Left forelimb (tissue), 1 donor: Measurements from ENCODE around the gene FAAP20.

Experiments
- DNase-seq: peaks from one replicate; pipeline ENCODE4 v3.0.0-alpha.2; 2018; ENCODE audit warnings: low spot score

Gene FAAP20

GRCh38 chr1:2194319-2194897 is at the start of gene FAAP20:
Gene FAAP20, minus strand, starts transcription at chr1:2194772. Its CDS starts 23 bp downstream, at chr1:2194749.
- peak; percentile 96 for DNase-seq

DNA sequence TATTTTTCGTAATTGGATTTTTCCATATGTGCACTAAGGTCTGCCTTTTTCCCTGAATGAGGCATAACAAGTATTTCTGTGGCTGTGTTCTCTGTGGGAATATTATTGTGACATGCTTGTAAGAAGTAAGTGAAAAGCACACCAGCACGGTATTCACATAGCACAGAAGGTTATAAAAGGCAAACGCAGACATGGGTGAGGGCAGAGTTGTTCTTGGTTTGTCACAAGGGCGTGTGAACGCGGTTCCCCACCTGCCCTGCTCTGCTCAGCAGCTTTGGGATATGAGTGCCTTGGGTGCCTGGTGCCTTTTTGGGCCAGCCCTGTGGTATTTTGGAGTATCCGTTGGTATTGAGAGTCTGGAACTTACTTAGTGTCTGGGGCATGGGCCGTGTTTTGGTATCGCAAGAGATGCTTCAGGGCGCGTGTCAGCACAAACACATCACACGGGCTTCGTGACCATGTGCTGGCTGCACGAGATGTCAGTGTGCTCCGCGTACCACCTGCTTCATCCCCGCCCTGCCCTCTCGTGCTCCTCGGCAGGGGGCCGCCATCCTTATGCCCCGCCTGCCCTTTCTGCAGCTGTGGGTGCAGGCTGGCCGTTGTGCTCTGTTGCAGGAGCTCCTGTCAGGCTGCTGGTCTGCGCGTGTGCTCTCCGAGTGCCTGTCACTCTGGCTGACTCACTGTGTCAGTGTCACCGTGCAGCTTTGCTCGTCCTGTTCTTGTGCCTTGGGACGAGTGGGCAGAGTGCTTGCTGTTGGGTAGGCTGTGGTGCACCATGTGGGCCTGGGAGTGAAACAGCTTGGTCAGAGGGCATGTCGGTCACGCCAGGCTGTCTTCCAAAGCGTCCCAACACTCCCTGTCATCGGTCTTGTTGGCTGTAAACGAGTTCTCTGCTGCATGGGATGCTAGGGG is 48.5 kb upstream of the FAAP20 start:
- DNase-seq, result no peak

GRCh38 chr1:2241820-2242219 is 47.2 kb upstream of the FAAP20 start:
- no peak for DNase-seq

DNA sequence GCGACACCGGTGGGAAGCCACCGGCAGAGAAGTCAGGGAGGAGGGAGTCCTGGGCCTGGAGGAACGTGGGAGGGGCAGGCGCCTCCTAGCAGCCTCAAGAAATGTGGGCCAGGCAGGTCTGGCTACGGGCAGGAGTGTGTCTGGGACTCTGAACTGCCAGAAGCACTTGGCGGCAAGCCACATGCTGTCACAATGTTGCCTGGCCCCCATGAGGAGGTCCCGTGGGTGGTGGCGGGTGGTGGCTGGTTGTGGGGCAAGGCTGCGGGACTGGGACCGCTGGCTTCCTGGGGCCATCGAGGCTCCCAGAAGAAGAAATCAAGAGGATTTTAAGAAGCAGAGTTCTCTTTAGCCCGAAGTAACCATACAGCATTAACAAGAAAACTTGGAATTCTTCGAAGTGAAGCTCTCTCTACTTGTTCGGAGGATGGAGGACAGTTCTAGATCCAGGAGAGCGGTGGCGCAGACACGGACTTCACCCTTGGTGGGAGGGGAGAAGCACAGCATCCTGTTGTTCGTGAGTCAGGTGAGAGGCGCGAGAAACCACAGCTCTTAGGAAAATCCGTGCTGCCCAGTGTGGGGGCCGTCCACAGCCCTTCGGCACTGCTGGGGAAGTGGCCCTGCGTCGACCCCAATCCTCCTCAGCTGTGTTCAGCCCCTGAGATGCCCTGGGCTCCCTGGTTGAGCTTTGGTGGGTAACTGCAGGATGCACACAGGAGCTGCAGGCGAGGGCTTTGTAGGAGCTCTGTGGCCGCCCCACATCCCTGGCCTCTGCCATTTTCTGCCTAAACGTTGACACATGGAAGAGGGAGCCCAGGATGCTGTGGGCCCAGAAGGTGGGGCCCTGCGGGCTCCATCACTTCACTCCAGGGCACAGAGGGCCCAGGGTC is 45.9 kb upstream of the FAAP20 start:
- DNase-seq, result peak; percentile 61

DNA sequence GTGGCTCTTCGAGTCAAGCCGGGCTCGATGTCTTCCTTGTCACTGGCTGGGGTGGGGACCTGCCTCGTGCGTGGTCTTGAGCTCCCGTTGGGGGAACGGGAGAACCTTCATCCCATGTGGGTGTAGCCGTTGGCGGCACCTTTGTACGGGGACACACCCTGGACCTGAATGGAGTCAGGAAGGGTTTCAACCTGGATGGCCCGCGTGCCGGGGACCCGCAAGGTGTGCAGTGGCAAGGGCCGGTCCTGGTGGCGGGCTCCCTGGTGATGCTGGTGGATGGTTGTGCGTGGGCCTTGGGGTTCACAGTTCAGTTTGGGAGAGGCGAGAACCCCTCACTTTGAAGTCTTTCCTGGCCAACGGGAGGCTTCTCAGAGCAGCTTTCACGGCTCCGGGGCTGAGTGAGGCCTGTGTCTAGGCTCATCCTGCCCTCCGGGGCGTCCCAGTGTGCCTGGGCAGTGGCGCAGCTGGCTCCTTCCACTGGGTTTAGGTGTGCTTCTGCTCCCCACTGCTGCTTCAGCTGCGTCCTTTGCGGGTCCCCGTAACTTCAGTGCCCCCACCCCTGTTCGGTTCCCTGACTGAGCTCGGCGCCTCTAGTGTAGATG is 44.9 kb upstream of the FAAP20 start:
- DNase-seq, result no peak

DNA sequence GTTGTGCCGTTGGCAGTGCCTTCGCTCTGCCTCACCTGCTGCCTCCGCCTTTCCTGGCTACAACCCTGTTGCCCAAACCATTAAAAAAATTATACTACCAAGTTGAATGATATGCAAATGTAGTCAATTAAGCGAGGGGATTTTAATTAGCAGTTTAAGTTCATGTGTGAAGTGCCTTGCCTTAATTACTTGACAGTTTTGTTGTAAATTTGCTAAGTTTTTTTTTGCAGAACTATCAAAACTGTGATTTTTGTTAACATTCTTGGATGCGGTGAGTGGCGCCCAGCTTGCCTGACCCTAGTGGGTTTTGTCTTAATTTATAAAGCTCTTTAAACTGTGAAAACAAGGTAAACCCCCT is 44.4 kb upstream of the FAAP20 start:
- no peak for DNase-seq

DNA sequence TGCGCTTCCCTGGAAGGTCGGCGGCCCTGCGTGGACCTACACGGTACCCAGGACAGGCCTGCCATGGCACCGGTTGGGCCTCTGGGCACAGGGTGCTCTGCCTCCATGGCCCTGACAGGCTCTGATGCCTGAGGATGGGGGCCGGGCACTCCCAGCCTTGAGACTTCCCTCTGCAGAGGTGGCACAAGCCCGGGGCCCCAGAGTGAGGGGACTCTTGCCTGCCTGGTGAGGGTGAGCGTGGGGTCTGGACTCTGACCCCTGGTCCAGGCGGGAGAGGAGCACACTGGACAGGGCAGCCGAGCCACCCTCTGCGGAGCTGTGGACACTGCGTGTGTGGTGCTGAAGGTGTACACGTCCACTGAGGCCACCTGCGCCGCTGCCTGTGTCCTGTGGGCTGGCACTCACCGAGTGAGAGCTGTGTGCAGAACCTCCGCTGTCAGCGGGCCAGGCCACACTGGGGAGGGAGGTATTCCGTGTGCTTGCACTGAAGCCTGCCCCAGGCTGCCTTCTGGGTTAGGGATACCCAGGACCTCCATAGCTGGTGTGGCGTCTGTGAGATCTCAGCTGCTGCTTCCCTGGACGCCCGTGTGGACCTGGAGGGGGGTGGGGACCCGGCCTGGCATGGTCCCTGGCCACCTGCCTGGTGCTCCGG is 43.9 kb upstream of the FAAP20 start:
- no peak for DNase-seq

- DNase-seq, result no peak
These were observed 43.2 kb upstream of the FAAP20 start for GRCh38 chr1:2237773-2238172.

GRCh38 chr1:2236695-2237677 is 42.4 kb upstream of the FAAP20 start:
- no peak for DNase-seq

DNA sequence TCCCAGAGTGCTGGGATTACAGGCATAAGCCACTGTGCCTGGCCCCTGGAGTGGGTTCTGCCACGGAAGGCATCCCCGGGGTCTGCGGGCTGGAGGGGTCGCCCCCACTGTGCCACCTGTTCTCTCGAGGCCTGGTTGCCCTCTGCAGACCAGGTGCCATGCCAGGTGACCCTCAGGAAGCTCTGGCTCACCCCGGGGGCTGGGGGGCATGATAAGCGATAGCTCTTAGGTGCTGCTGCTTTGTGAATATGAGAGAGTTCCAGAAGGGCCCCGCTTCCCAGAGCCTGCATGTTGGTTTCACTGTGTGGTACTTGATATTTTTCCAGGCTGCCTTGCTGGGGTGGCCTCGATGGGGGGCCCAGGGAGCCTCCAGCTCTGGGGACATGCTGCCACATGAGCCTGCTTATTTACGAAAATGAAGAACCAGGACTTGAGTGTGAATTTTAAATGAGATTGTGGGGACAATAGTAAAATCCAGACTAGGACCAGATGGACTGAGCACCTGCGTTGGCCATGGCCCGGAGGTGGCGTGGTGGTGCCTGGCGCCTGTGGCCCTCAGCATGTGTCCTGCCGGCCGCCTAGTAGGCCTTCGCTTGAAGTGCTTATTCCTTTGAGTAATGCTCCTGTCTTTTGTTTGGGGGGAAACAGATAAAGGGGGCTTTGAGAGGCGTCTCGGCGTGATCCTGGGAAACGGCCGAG is 40.9 kb upstream of the FAAP20 start:
- DNase-seq, result no peak

GRCh38 chr1:2234762-2235113 is 40.2 kb upstream of the FAAP20 start:
- no peak for DNase-seq

GRCh38 chr1:2233997-2234761 is 39.6 kb upstream of the FAAP20 start:
- no peak for DNase-seq

DNA sequence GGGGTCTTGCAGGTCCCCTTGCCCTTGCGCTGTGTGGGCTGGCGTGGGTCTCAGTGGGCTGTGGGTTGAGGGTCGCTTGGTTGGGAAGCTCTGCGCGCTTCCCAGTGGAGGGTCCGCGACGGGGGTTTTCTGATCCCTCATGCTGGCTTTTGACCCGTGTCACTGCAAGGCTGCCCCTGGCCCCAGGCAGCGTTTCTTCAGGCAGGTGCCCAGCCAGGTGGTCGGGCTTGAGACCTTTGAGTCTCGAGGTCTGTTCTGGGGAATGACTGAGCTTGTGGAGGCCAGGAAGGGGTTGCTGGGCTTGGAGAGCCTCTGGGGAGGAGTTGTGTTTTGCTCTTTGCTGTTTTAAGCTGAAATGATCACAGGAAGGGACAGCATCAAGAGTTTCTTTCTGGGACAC is 38.9 kb upstream of the FAAP20 start:
- no peak for DNase-seq

DNA sequence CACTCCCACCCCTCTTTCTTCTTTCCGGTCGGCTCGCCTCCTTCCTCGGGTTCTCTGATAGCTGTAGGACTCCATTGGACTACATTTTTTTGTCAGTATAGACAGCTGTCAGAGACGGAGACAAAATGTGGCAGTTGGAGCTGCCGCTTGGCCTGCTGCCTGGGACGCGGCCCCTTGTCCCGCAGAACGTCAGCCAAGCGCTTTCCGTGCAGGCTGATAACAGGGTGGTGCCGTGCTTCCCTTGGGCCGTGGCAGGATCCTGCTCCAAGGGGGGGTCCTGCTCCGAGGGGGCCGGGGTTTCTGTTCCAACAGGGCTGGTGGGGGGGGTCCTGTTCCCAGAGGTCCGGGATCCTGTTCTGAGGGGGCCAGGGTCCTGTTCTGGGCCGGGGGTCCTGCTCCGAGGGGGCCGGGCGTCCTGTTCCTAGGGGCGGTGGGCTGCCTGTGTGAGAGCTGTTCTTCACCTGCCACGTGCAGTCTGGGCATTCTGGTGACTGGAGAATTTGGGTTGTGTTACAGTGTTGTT is 38.4 kb upstream of the FAAP20 start:
- no peak for DNase-seq

- DNase-seq, result no peak
These were observed 37.8 kb upstream of the FAAP20 start for GRCh38 chr1:2232255-2232915.

- no peak for DNase-seq
These were observed 37.1 kb upstream of the FAAP20 start for GRCh38 chr1:2231532-2232254.

GRCh38 chr1:2230781-2231531 is 36.4 kb upstream of the FAAP20 start:
- DNase-seq, result no peak
